Gastrocnemius medialis (tissue), 4 donors: Measurements from ENCODE around the gene ZFYVE27. TPM values are rescaled to one million over a fixed set of nuclear protein-coding genes. Genes with fewer than 3 reads are reported as not detected.
A peak's percentile ranks its signal among the peaks of the same experiment; 100 is the strongest.

Experiments used
- ATAC-seq, 2 donors: fragments of 150-250 bp; one replicate each; pipeline ENCODE4 v1.9.1; 2016
- DNase-seq, 2 donors: peaks; one replicate each; pipeline ENCODE4 v3.0.0-alpha.2; 2019
- H3K27ac ChIP-seq, 4 donors: fragments of 200-600 bp; sonication (generic); 1 replicate in 1 of 4; 2 replicates in 3 of 4; pipeline ENCODE4 v1.5.1; 2016 to 2018; ENCODE audit warnings: mild to moderate bottlenecking in 2 of 4, moderate library complexity in 1 of 4
- H3K27me3 ChIP-seq, 3 donors: fragments of 200-600 bp; sonication (generic) in 2 of 3; 1 replicate in 1 of 3; 2 replicates in 2 of 3; pipeline versions ENCODE4 v1.5.1 to v1.6.0; 2016 to 2019; ENCODE audit warnings: mild to moderate bottlenecking in 1 of 3, moderate library complexity in 1 of 3
- H3K36me3 ChIP-seq, 2 donors: fragments of 200-600 bp; sonication (generic) in 1 of 2; one replicate each; pipeline ENCODE4 v1.5.1; 2017 to 2018
- H3K4me1 ChIP-seq, 2 donors: fragments of 200-600 bp; sonication (generic) in 1 of 2; one replicate each; pipeline ENCODE4 v1.5.1; 2016 to 2017; ENCODE audit warnings: mild to moderate bottlenecking in 2 of 2
- H3K4me3 ChIP-seq, 4 donors: fragments of 200-600 bp; sonication (generic) in 3 of 4; 1 replicate in 1 of 4; 2 replicates in 3 of 4; pipeline ENCODE4 v1.5.1; 2016 to 2019; ENCODE audit warnings: mild to moderate bottlenecking in 2 of 4
- H3K9me3 ChIP-seq, 3 donors: fragments of 200-600 bp; sonication (generic) in 2 of 3; 1 replicate in 1 of 3; 2 replicates in 2 of 3; pipeline ENCODE4 v1.5.1; 2016 to 2019
- POLR2A ChIP-seq, 2 donors: fragments of 450-650 bp; IDR thresholded peaks; one replicate each; pipeline ENCODE4 v1.6.1; 2017; ENCODE audit warnings: antibody characterized with exemption in 2 of 2, mild to moderate bottlenecking in 2 of 2, moderate library complexity in 2 of 2
- in situ Hi-C, 4 donors: fragments of 200-750 bp; cut with MboI; loops; one replicate each; pipeline versions ENCODE4 v1.15.0 to v1.8.0; 2017; ENCODE audit warnings: low sequenced_read_pairs in 4 of 4
- intact Hi-C: fragments of 100-400 bp; cut with DNase I; formaldehyde crosslinking; loops from one replicate; pipeline ENCODE4 v1.15.1; 2023; ENCODE audit warnings: low total_unique reads
- total RNA-seq, 4 donors: library from RNA; depleted of rRNA; stranded (reverse); fragments of >200 nt; gene quantifications; one replicate each; pipeline versions ENCODE4 v1.1.0 to v1.2.3, GENCODE V29; 2016
- TF ChIP-seq, protein P1 (sequence below), 5 experiments: fragments of 450-650 bp in 3 of 5; fragments of 200-600 bp in 2 of 5; sonication (generic) in 2 of 5; IDR thresholded peaks in 4 of 5; conservative IDR thresholded peaks in 1 of 5; 1 replicate in 4 of 5; 2 replicates in 1 of 5; pipeline ENCODE4 v1.5.1; 2016 to 2019; ENCODE audit warnings: antibody characterized with exemption in 5 of 5, mild to moderate bottlenecking in 3 of 5, moderate library complexity in 3 of 5

The ZFYVE27 gene
- total RNA-seq, 4 donors from 2014 or later, result 7.6 to 14.9 (median 11.6) TPM

DNA sequence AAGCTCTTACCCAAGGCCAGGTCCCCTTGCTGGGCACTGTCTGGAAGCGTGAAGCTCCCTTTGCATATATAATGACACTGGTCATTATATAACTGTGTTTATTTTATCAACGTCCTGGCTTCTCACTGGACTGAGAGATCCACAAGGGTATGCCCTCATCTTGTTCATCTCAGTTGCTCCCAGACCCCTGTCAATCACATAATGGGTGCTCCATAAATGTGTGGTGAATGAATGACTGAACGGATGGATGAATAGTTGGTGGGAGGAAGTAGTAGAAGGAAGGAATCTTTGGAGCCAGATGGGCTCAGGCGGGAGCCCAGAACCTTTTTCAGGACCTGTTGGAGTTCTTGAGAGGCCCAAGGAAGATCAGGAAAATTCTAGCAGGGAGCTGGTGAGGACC lies 42.6 kb downstream of the ZFYVE27 start:
- H3K4me3 ChIP-seq, result no peak overlapping the region
- no peak overlapping the region for H3K27ac ChIP-seq
- H3K27me3 ChIP-seq, result no peaks in the 10 kb centered on the region
- TF ChIP-seq, protein P1, sequence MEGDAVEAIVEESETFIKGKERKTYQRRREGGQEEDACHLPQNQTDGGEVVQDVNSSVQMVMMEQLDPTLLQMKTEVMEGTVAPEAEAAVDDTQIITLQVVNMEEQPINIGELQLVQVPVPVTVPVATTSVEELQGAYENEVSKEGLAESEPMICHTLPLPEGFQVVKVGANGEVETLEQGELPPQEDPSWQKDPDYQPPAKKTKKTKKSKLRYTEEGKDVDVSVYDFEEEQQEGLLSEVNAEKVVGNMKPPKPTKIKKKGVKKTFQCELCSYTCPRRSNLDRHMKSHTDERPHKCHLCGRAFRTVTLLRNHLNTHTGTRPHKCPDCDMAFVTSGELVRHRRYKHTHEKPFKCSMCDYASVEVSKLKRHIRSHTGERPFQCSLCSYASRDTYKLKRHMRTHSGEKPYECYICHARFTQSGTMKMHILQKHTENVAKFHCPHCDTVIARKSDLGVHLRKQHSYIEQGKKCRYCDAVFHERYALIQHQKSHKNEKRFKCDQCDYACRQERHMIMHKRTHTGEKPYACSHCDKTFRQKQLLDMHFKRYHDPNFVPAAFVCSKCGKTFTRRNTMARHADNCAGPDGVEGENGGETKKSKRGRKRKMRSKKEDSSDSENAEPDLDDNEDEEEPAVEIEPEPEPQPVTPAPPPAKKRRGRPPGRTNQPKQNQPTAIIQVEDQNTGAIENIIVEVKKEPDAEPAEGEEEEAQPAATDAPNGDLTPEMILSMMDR (IDR thresholded peaks at IDR 0.05 in 4 of 5, conservative IDR thresholded peaks at IDR 0.05 in 1 of 5), result no peak
- no peak for TF ChIP-seq POLR2A (IDR thresholded peaks at IDR 0.05)
- in situ Hi-C loops, result loop anchor here in 1 of 4 donors (25.0 kb wide), 1 partner anchor 258 kb away; the partner anchor contains the start of gene CRTAC1
- peaks cover 4 to 21% of the 10 kb centered on the region in 2 donors for H3K4me1 ChIP-seq
- intact Hi-C loops, result no loop called here
- ATAC-seq (no peak), DNase-seq (no peak)
- H3K9me3 ChIP-seq, result no peaks in the 10 kb centered on the region
- H3K36me3 ChIP-seq, result no peaks in the 10 kb centered on the region

DNA sequence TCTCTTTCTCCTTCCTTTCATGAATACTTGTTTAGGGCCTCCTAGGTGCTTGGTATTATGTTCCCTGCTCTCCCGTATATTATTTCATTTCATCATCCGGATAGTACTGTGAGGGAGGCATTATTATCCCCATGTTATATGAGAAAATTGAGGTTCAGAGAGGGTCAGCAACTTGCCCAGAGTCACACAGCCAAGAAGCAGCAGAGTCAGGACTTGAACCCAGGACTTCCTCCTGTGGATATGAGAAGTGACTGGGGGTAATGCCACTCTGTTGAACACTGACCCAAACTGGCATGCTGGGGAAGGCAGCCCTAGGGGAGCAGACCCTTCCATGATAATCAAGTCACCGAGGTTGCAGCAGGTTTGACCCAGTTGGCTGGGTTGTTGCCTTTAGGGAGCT lies 43.0 kb downstream of the ZFYVE27 start:
- Histone ChIP-seq H3K36me3 (no peaks in the 10 kb centered on the region), H3K4me1 (peaks cover 4 to 21% of the 10 kb centered on the region in 2 donors), H3K27ac (no peak overlapping the region), H3K27me3 (no peaks in the 10 kb centered on the region), H3K4me3 (no peak overlapping the region), H3K9me3 (no peaks in the 10 kb centered on the region)
- in situ Hi-C loops (loop anchor here in 1 of 4 donors (25.0 kb wide), 1 partner anchor 257 kb away; the partner anchor contains the start of gene CRTAC1), intact Hi-C loops (no loop called here)
- no peak for TF ChIP-seq POLR2A (IDR thresholded peaks at IDR 0.05)
- TF ChIP-seq, protein P1 (IDR thresholded peaks at IDR 0.05 in 4 of 5, conservative IDR thresholded peaks at IDR 0.05 in 1 of 5), result no peak
- DNase-seq, result no peak
- no peak for ATAC-seq

DNA sequence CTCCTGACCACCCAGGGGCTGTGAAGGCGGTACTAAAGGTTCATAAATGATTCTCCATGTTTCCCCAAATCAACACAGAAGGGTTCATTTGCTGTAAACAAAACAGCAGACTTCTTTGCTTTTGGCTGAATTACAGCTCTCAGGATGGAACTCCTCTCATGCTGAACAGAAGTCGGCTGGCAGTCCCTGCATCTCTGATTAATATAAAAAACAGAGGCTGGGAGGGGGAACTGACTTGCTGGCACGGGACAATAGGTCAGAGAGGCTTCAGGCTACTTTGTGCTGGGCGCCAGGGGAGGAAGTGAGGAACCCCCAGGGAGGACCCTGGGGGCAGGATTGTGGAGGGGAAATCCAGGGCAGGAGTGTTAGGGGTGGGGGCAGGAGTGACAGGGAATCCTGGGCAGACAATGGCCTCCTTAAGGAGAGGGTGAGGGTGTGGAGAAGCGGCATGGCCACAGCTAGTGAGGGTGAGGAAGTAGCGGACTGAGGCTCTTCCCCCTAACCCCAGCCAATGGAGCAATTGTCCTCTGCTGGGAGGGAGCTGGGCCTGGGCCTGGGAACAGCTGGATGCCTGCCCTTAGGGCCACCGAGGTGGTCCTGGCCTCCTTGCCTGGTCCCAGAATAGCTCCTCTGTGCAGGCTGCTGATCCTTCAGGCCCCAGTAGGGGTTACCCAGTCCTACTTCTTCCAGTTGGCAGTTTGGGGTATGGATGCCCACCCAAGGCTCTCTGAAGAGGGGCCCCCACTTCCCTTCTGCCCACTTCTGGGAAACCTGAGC lies 44.1 kb downstream of the ZFYVE27 start:
- ATAC-seq, result no peak

DNA sequence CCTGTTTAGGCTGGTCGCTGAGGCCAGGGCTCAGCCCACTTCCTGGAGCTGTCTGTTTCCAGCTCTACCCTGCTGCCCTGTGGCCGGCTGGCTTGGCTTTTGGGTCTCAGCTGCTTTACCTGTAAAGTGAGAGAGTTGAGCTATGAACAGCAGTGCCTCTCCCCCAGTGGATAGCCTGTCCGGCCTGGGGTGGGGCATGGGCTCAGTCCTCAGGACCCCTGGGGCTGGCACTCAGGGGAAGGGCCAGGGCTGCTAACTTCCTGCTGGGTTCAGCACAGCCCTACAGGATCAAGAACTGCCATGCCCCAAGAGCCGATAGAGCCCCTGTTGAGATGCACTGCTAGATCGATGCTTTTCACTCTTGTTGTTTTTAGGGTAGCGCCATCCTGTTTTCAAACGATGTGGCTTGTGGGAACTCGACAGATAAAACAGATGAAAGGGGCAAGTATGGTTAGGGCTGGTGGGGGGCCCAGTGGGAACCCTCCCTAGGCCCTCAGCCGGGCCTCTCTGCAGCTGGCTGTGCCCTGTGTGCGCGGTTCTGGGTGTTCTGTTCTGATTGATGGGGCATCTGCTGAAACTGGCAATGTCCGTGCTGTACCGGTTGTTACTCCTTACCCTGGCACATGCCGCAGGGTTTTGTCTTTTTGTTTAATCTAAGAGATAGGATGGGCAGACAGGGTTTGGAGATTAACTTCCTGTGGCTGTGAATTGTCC lies 44.8 kb downstream of the ZFYVE27 start:
- TF ChIP-seq, protein P1 (IDR thresholded peaks at IDR 0.05 in 4 of 5, conservative IDR thresholded peaks at IDR 0.05 in 1 of 5), result no peak
- TF ChIP-seq POLR2A (IDR thresholded peaks at IDR 0.05), result no peak
- H3K27ac ChIP-seq, result peak overlapping the region in 2 of 4 donors; percentile 41 to 45
- ATAC-seq (peak; percentile 21 to 28), DNase-seq (no peak)
- H3K9me3 ChIP-seq, result no peaks in the 10 kb centered on the region
- in situ Hi-C loops (loop anchor here in 1 of 4 donors (25.0 kb wide), 1 partner anchor 256 kb away; the partner anchor contains the start of gene CRTAC1), intact Hi-C loops (no loop called here)
- no peaks in the 10 kb centered on the region for H3K36me3 ChIP-seq
- H3K27me3 ChIP-seq, result no peaks in the 10 kb centered on the region
- peaks cover 4 to 21% of the 10 kb centered on the region in 2 donors for H3K4me1 ChIP-seq
- no peak overlapping the region for H3K4me3 ChIP-seq

More for the DNA sequence above, 44.1 kb downstream of the ZFYVE27 start:
- Histone ChIP-seq H3K27me3 (no peaks in the 10 kb centered on the region), H3K4me1 (peaks cover 4 to 21% of the 10 kb centered on the region in 2 donors), H3K4me3 (no peak overlapping the region), H3K27ac (peak overlapping the region in 2 of 4 donors; percentile 6 to 41), H3K9me3 (no peaks in the 10 kb centered on the region), H3K36me3 (no peaks in the 10 kb centered on the region)
- in situ Hi-C loops (loop anchor here in 1 of 4 donors (25.0 kb wide), 1 partner anchor 256 kb away; the partner anchor contains the start of gene CRTAC1), intact Hi-C loops (no loop called here)
- no peak for DNase-seq
- TF ChIP-seq, protein P1 (IDR thresholded peaks at IDR 0.05 in 4 of 5, conservative IDR thresholded peaks at IDR 0.05 in 1 of 5), result no peak
- no peak for TF ChIP-seq POLR2A (IDR thresholded peaks at IDR 0.05)
